Psoas muscle (tissue), 8 donors: ENCODE measurements around the gene LRRTM4. TPM values are rescaled to one million over a fixed set of nuclear protein-coding genes. Genes with fewer than 3 reads are reported as not detected.
"Not testable (repeated sequence)": the region's sequence is repeated elsewhere in the genome, so short reads cannot be mapped to it uniquely, and the experiment has no call there.

Experiments
- ATAC-seq, 4 donors: fragments of 200-7000 bp; cut with Tn5 transposase; one replicate each; pipeline ENCODE4 v1.9.1; 2020; ENCODE audit warnings: moderate library complexity in 3 of 4, mild to moderate bottlenecking in 2 of 4
- DNase-seq, 2 donors: peaks; one replicate each; pipeline ENCODE4 v3.0.0-alpha.2; 2020
- H3K27ac ChIP-seq: fragments of 200-600 bp; one replicate; pipeline ENCODE4 v1.8.0; 2022
- H3K27me3 ChIP-seq, 3 donors: fragments of 200-600 bp in 1 of 3; one replicate each; pipeline versions ENCODE4 v1.6.1 to v1.8.0; 2013 to 2022; ENCODE audit warnings: low read length in 2 of 3, mild to moderate bottlenecking in 2 of 3, moderate library complexity in 1 of 3; ENCODE audit not compliant: insufficient read depth in 3 of 3
- H3K36me3 ChIP-seq, 2 donors: fragments of 200-600 bp in 1 of 2; one replicate each; pipeline versions ENCODE4 v1.6.1 to v1.8.0; 2013 to 2022; ENCODE audit warnings: low read depth in 1 of 2, mild to moderate bottlenecking in 1 of 2, moderate library complexity in 1 of 2; ENCODE audit not compliant: insufficient read depth in 1 of 2
- H3K4me1 ChIP-seq: fragments of 200-600 bp; one replicate; pipeline ENCODE4 v1.8.0; 2022
- H3K4me3 ChIP-seq: fragments of 200-600 bp; one replicate; pipeline ENCODE4 v1.8.0; 2022; ENCODE audit warnings: mild to moderate bottlenecking
- H3K9me3 ChIP-seq: fragments of 200-600 bp; one replicate; pipeline ENCODE4 v1.8.0; 2022
- CTCF ChIP-seq: fragments of 200-600 bp; IDR thresholded peaks from one replicate; pipeline ENCODE4 v1.8.0; 2022; ENCODE audit warnings: antibody characterized with exemption
- WGBS, 3 donors: extraction: QIAGEN DNeasy Blood & Tissue Kit; methylation state at CpG; one replicate each; pipeline versions ENCODE4 v1.1.6 to v1.1.7; 2013; 5-methylcytosine and 5-hydroxymethylcytosine counted together
- intact Hi-C, 2 donors: fragments of 100-400 bp; cut with DNase I; formaldehyde crosslinking; loops; one replicate each; pipeline versions ENCODE4 v1.11.0 to v1.14.2; 2022
- polyA plus RNA-seq, 3 donors: library from polyadenylated mRNA; stranded (reverse); fragments of 200-250 nt; gene quantifications; one replicate each; pipeline ENCODE4 v1.2.3, GENCODE V29; 2013
- total RNA-seq, 4 donors: library from RNA; stranded (reverse); fragmentation: NEBNext Ultra II Directional in 2 of 4; extraction: Animal tissue kit (Norgen Biotek cat#: 25700) in 2 of 4; gene quantifications; one replicate each; pipeline versions ENCODE4 v1.2.1 to v1.2.4, GENCODE V29; 2021 to 2023
- donor health status: healthy with polysubstance abuse.
- donor health status: DM: no; HTN: no; CAD: no; lungs with moderate emphysema.
- donor health status: Bipolar disorder and iron deficiency.
- donor health status: healthy.
- donor health status: DM: yes; HTN: yes; CAD: no.
- donor health status: DM: no; HTN: no; CAD: no.
- donor health status: DM: no; HTN: no; CAD: no.
- donor health status: DM: yes; HTN: yes; CAD: no.

The LRRTM4 gene
- total and polyA plus RNA-seq, 7 donors, result 0.03 to 0.86 (median 0.25) TPM; not detected in 1

- DNase-seq (no peak), ATAC-seq (no peak)
- TF ChIP-seq CTCF, result no peak
- Histone ChIP-seq H3K27me3 (no peaks in the 10 kb centered on the region), H3K4me3 (no peak overlapping the region), H3K27ac (no peak overlapping the region), H3K4me1 (no peaks in the 10 kb centered on the region), H3K36me3 (no peaks in the 10 kb centered on the region), H3K9me3 (no peaks in the 10 kb centered on the region)
- intact Hi-C loops, result no loop called here
- 28 to 36% (median 28%) methylated on average over 2 of the region's 2 CpGs for WGBS, 3 donors
These were observed 810.7 kb downstream of the LRRTM4 start for GRCh38 chr2:76711490-76711889.

GRCh38 chr2:76700894-76701293 is 821.3 kb downstream of the LRRTM4 start:
- Histone ChIP-seq H3K27me3 (no peaks in the 10 kb centered on the region), H3K9me3 (no peaks in the 10 kb centered on the region), H3K4me3 (no peak overlapping the region), H3K36me3 (no peaks in the 10 kb centered on the region), H3K4me1 (no peaks in the 10 kb centered on the region), H3K27ac (no peak overlapping the region)
- no peak for DNase-seq
- intact Hi-C loops, result no loop called here
- WGBS, 3 donors, result 86 to 88% (median 87%) methylated on average over 6 of the region's 6 CpGs
- no peak for TF ChIP-seq CTCF
- no peak for ATAC-seq

GRCh38 chr2:76697998-76698713 is 824.0 kb downstream of the LRRTM4 start:
- WGBS, 3 donors, result 94 to 96% (median 95%) methylated on average over 26 to 33 of the region's 33 CpGs
- intact Hi-C loops, ATAC-seq, H3K27me3 ChIP-seq, DNase-seq, H3K9me3 ChIP-seq, H3K4me3 ChIP-seq, H3K36me3 ChIP-seq, H3K4me1 ChIP-seq, H3K27ac ChIP-seq: not testable (repeated sequence)
